COR-L47 (cell line): ENCODE data around the gene MRPL1.
"Not testable (repeated sequence)": the region's sequence is repeated elsewhere in the genome, so short reads cannot be mapped to it uniquely, and the experiment has no call there.

Source experiments
- DNase-seq: peaks from one replicate; lab custom pipeline; 2025; lab: John Stamatoyannopoulos, UW

MRPL1 gene

GRCh38 chr4:77982900-77983540 is 120.4 kb downstream of the MRPL1 start:
- DNase-seq = not testable (repeated sequence)

GRCh38 chr4:77983612-77984311 is 121.1 kb downstream of the MRPL1 start:
- not testable (repeated sequence) for DNase-seq

- no peak for DNase-seq
These were observed 127.3 kb downstream of the MRPL1 start for GRCh38 chr4:77989968-77990367.

GRCh38 chr4:77990456-77990855 is 127.8 kb downstream of the MRPL1 start:
- no peak for DNase-seq

GRCh38 chr4:77990904-77991358 is 128.3 kb downstream of the MRPL1 start:
- no peak for DNase-seq

GRCh38 chr4:77992581-77992980 is 130.0 kb downstream of the MRPL1 start:
- no peak for DNase-seq

GRCh38 chr4:77994194-77994721 is 131.6 kb downstream of the MRPL1 start:
- DNase-seq = no peak

- no peak for DNase-seq
These were observed 133.4 kb downstream of the MRPL1 start for GRCh38 chr4:77996076-77996475.

- DNase-seq = no peak
These were observed 138.9 kb downstream of the MRPL1 start for GRCh38 chr4:78001531-78001930.

GRCh38 chr4:78002260-78002659 is 139.6 kb downstream of the MRPL1 start:
- no peak for DNase-seq
